GM18499 (cell line): ENCODE measurements around the gene MARCHF11.

Source experiments
- ATAC-seq: cut with Tn5 transposase; IDR thresholded peaks from one replicate; pipeline ENCODE4 v1.9.1; 2021; ENCODE audit warnings: moderate number of reproducible peaks; ENCODE audit not compliant: insufficient read depth, unreplicated experiment

Gene MARCHF11

GRCh38 chr5:16064135-16064893 lies 115.3 kb downstream of the MARCHF11 start:
- no peak for ATAC-seq

- no peak for ATAC-seq
Measured at GRCh38 chr5:16061163-16061562, 118.4 kb downstream of the MARCHF11 start.

- no peak for ATAC-seq
Measured at GRCh38 chr5:16057277-16057676, 122.3 kb downstream of the MARCHF11 start.

GRCh38 chr5:16051246-16051755 lies 128.3 kb downstream of the MARCHF11 start:
- no peak for ATAC-seq

- ATAC-seq: no peak
Measured at GRCh38 chr5:16050414-16050813, 129.2 kb downstream of the MARCHF11 start.

- ATAC-seq: no peak
Measured at GRCh38 chr5:16049761-16050160, 129.8 kb downstream of the MARCHF11 start.

GRCh38 chr5:16048132-16048531 lies 131.5 kb downstream of the MARCHF11 start:
- no peak for ATAC-seq

GRCh38 chr5:16043349-16043965 lies 136.1 kb downstream of the MARCHF11 start:
- no peak for ATAC-seq

- ATAC-seq: no peak
Measured at GRCh38 chr5:16037121-16037845, 142.3 kb downstream of the MARCHF11 start.

- no peak for ATAC-seq
Measured at GRCh38 chr5:16034319-16035001, 145.1 kb downstream of the MARCHF11 start.

- ATAC-seq: no peak
Measured at GRCh38 chr5:16033187-16033925, 146.2 kb downstream of the MARCHF11 start.

- no peak for ATAC-seq
Measured at GRCh38 chr5:16028708-16029107, 150.9 kb downstream of the MARCHF11 start.

- ATAC-seq: no peak
Measured at GRCh38 chr5:16025681-16026080, 153.9 kb downstream of the MARCHF11 start.

- no peak for ATAC-seq
Measured at GRCh38 chr5:16018970-16019369, 160.6 kb downstream of the MARCHF11 start.

- no peak for ATAC-seq
Measured at GRCh38 chr5:16017720-16018119, 161.9 kb downstream of the MARCHF11 start.
